Pulmonary artery endothelial cell (primary cell): ENCODE results near the gene CORO6. TPM values are rescaled to one million over a fixed set of nuclear protein-coding genes. Genes with fewer than 3 reads are reported as not detected.

Experiments
- DNase-seq: peaks from one replicate; pipeline ENCODE4 v3.0.0-alpha.2; 2011; ENCODE audit warnings: low read depth, low spot score
- total RNA-seq: library from RNA; depleted of rRNA; stranded (reverse); fragments of >200 nt; gene quantifications from 2 replicates; pipeline ENCODE4 v1.2.3, GENCODE V29; 2014

The CORO6 gene
- total RNA-seq, 1 donor from 2014 or later: 3.4 TPM

DNA sequence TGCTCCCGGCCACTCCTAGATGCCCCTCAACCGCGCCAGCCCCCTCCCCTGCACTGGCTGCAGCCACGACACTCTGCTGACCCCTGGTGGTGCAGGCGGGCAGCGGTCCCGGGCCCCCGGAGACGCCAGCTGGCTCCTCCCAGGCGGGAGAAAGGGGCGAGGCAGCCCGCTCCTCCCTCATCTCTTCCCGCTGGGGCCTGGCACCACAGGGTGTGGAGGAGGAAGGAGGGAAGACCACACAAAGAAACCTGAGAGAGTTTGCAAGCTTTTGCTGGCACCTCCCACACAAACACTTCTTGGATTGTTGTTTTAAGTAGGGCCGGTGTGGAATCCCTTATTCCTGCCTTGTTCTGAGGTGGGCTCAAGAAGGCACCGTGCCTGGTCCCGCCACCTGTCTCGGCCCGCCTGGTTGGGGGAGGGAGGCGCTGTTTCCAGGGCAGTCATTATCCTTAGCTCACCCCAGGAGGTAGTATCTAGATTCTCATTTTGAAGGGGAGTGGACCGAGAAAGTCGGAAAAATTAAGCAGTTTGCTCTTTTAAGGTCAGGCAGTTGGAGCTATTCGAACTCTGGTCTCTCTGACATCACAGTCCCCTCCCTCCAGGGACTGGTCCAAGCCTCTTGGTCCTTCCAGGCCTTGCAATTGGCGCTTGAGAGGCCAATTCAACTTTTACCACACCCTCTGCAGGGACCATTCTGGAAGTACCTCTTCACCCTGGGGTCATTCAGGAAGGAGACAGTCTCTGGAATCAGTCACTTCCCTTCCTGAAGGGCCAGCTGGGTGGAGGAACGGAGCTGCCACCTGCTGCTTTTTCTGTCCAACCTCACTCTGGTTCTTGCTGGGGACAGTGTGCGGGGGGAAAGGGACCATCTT, 30.7 kb downstream of the CORO6 start:
- DNase-seq: no peak

DNA sequence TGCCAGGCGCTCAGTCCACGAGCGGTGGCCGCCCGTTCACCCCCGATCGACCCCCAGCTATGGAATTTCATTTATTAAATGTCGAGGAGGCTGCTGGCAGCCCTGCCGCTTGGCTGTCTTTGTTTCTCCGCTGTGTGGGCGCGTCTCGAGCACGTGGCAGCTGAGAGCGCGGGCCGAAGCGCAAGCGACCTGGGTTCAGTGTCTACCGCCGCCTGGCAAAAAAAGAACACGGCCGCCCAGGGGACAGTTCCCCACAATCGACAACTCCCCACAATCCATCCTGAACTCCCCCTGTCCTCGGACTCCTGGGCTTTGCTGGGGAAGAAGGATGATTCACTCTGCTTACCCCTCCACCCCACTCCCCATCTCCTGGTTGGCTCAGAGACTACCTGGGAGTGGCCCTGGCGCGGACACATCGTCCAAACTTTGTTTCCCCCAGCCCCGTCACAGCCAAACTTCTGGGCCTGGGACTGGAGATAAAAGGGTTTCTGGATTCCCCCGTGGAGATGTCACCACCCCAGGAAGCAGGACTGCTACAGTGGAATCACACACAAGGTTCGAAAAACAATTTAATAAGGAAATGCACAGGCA, 31.5 kb downstream of the CORO6 start:
- no peak for DNase-seq

DNA sequence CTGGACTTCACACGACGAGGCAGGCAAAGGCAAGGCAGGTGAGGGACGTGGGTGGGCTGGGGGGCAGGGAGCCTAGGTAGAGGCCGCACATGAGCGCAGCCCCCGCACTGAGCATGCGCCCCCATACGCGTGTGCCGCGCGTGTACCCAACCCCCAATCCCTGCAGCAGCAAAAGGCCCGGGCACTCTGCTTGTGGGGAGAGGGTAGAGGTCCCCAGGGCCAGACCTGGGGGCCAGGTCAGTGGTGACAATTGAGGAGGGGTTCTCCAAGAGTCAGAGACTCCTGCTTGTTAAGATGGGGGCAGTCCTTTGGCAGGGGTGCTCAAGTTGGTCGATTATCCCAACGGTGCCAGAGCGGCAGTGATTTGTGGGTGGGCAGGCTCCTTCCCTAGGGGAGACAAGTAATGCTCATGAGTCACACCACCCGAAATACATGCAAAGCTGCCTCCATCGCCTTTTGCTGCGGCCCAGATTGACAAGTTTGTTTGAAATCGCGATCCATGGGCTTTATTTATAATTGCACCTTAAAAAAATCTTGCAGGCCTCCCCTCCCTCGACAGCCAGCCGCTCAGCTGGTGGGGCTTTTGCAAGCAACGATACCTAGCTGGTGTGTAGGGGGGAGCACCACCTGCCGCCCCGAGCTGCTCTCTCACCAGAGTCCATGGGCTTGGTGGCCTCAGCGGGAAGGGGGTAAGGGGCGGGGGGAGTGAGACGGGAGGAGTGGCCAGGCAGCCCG, 32.1 kb downstream of the CORO6 start:
- no peak for DNase-seq

- DNase-seq: no peak
These were observed 32.9 kb downstream of the CORO6 start, which contains the start of gene GIT1 for GRCh38 chr17:29589524-29590410. Gene GIT1 (minus strand): TSS chr17:29589648. CDS start chr17:29589378, 270 bp downstream.

DNA sequence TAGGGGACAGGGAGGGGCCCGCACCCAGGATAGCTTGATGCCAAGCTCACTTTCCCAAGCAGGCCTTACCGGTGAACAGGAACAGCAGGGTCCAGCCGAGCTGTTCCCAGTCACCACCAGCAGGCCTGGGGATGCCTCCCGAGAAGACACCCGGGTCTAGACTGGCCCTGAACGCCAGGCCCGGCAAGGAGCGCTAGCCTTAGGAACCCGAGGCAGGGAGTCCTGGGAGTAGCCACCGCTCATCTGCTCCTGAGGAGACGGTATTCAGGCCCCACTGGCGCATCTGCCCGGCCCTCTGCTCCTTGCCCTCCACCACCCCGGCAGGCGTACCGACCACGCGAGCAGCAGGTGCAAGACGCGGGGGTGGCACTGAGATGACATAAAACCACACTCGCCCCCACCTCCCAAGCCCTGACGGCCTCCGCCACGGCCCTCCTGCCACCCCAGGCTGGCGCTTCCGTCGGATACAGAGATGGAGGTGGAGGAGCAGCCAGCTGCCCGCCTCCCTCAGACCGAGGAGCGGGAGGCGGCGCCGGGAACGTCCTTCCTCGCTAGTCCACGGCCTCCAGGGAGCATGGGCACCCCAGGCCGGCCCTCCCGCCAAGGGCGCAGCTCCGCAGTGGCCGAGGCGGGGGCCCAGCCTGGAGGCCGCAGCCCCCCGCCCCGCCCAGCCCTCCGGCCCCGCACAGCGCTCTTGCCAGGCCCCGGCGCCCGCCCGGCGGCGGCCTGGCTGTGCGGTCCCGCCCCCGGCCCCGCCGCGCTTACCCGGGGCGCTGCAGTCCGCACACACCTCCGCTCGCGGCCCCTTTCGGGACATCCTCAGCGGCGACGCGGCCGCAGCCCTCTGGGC, 33.9 kb downstream of the CORO6 start:
- DNase-seq: no peak

- DNase-seq: no peak
These were observed 34.6 kb downstream of the CORO6 start for GRCh38 chr17:29588017-29588561.

GRCh38 chr17:29587591-29587990, 35.1 kb downstream of the CORO6 start:
- DNase-seq: no peak

- DNase-seq: no peak
These were observed 35.8 kb downstream of the CORO6 start for GRCh38 chr17:29586676-29587469.

DNA sequence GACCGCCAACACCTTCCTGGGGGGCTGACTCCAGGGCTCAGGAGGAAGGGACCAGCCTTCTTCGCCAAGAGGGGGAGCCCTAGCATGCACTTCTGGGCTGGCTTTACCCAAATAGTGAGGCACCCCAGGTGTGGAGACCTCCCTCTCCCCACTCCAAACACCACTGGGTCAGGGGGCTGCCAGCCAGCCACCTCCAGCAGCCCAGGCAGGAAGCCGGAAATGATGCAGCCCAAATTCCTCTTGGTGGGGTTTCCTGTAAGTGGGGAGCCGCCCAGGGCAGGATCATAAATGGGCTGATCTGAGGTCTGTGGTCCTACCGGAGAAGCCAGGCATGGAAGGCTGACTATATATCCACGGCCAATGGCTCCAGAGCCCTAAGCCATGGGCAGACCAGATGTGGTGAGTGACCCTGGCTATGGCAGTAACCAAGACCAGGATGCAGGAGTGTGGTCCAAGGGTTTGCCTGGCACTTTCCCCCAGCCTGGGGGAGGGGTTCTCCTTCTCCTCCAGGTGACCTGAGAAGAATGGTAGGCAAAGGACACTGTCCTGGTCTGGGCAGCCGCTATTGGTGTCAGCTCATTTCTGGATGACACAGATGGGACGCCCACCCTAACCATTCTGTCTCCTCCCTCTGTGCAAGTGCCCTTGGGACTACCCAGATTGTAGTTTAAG, 37.5 kb downstream of the CORO6 start:
- DNase-seq: peak; percentile 48

- DNase-seq: no peak
These were observed 38.1 kb downstream of the CORO6 start for GRCh38 chr17:29584452-29585079.

- no peak for DNase-seq
These were observed 39.1 kb downstream of the CORO6 start for GRCh38 chr17:29583324-29584248.

DNA sequence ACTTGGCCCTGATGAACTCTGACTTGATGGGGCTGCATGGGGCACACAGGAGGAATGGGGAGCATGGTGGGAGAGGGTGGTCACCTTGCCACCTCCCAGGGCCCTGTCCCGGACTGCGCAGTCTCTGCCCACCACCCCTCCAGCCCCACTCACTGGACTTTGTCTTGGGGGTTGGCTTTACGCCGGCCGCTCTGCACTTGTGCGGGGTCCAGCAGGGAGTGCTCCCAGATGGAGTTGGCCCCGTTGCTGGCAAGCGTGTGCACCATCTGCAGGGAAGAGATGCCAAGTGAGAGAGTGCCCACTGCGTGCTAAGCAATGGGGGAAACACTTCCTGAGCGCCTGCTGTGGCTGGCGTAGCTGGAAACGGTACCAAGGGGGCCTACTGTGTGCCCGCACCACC, 39.9 kb downstream of the CORO6 start:
- DNase-seq: no peak

- DNase-seq: no peak
These were observed 40.4 kb downstream of the CORO6 start for GRCh38 chr17:29582254-29582765.

GRCh38 chr17:29581583-29582253, 41.0 kb downstream of the CORO6 start:
- no peak for DNase-seq

DNA sequence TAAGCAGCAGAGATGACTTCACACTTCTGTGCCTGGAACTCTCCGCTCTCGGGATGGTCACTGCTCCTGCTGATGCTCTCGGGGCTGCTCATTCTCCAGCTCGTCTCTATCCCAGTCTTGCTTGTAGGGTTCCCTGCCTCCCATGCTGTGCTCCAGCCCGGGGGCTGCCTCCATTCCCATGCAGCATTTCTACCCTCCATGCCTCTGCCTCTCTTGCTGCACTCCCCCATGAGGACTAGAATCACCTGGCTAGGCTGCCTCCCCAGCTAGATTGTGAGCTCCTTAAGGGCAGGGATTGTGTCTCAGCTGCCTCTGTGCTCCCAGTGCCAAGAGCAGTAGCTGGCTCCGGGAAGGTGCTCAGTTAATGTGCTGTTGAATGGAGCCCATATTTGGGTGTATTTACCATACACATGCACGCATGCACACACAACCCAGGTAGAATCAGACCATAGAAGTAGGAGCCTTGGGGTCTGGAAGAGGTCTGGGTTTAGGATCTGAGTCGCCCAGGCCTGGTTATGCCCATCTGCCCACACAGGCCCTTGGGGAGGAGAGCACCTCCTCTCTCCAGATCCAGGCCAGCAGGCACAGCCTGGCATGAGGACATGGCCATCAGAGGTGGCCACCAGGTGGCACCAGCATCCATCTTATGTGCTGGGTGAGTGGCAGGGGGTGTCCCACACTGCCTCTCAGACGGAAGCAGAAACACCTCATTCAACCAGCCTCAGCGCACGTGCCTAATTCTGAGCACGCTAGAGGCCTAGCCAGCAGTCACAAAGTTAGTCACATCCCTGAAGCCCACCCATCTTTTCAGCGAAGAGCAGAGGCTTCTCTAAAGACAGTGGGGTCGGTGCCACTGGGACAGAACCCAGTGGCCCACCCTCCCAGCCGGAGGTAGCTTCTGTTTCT, 42.6 kb downstream of the CORO6 start:
- DNase-seq: peak; percentile 49
